ENCODE data around the gene RALBP1.
"Not testable (repeated sequence)": the region's sequence is repeated elsewhere in the genome, so short reads cannot be mapped to it uniquely, and the experiment has no call there.

Gene RALBP1

GRCh38 chr18:9455718-9456511 is 19.4 kb upstream of the RALBP1 start:
- Histone ChIP-seq H3K4me1 (ENCODE audit: insufficient read depth, low read length) (no peaks in the 10 kb centered on the region), H3K9me3 (ENCODE audit: insufficient read depth, low read depth, low read length) (no peaks in the 10 kb centered on the region; the same call in 1 of the 2 replicates), H3K27me3 (ENCODE audit: insufficient read depth, low read length) (no peaks in the 10 kb centered on the region), H3K36me3 (ENCODE audit: insufficient read depth, low read depth, low read length) (no peaks in the 10 kb centered on the region), H3K9ac (ENCODE audit: low read depth, low read length) (no peak overlapping the region), H3K27ac (ENCODE audit: low read length) (no peak overlapping the region), H3K4me3 (ENCODE audit: low read length) (no peak overlapping the region)

DNA sequence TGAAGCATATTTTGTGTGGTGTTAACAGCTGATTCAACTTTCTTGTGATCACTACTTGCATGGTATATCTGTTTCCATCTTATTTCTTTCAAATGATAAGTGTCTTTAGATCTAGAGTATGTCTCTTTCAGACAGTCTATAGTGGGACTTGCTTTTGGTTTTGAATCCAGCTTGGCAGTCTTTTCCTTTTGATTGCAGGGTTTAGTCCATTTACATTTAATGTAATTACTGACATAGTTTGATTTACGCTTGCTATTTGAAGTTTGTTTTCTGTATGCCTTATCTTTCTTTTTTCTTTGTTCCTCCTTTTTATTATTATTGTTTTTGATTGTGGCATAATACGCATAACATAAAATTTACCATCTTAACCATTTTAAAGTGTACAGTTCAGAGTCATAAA is 9.2 kb upstream of the RALBP1 start:
- Histone ChIP-seq H3K27ac (ENCODE audit: low read length) (no peak overlapping the region), H3K9me3 (ENCODE audit: insufficient read depth, low read depth, low read length) (peaks cover 16% of the 10 kb centered on the region; the same call in 1 of the 2 replicates), H3K9ac (ENCODE audit: low read depth, low read length) (no peak overlapping the region), H3K27me3 (ENCODE audit: insufficient read depth, low read length) (no peaks in the 10 kb centered on the region), H3K36me3 (ENCODE audit: insufficient read depth, low read depth, low read length) (no peaks in the 10 kb centered on the region), H3K4me3 (ENCODE audit: low read length) (no peak overlapping the region), H3K4me1 (ENCODE audit: insufficient read depth, low read length) (no peaks in the 10 kb centered on the region)

DNA sequence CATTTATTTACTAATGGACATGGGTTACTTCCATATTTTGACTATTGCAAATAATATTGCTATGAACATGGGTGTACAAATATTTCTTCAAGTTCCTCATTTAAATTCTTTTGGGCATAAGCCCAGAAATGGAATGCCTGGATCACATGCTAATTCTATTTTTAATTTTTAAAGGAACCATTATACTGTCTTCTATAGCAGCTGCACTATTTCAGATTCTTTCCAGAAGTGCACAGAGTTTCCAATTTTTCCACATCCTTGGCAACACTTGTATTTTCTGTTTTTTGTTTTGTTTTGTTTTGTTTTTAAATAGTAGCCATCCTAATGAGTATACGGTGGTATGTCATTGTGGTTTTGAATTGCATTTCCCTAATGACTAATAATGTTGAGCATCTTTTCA is 8.5 kb upstream of the RALBP1 start:
- no peak overlapping the region for H3K27ac ChIP-seq (ENCODE audit: low read length)
- no peaks in the 10 kb centered on the region for H3K27me3 ChIP-seq (ENCODE audit: insufficient read depth, low read length)
- H3K9ac ChIP-seq (ENCODE audit: low read depth, low read length): no peak overlapping the region
- peaks cover 16% of the 10 kb centered on the region; the same call in 1 of the 2 replicates for H3K9me3 ChIP-seq (ENCODE audit: insufficient read depth, low read depth, low read length)
- no peaks in the 10 kb centered on the region for H3K36me3 ChIP-seq (ENCODE audit: insufficient read depth, low read depth, low read length)
- no peaks in the 10 kb centered on the region for H3K4me1 ChIP-seq (ENCODE audit: insufficient read depth, low read length)
- H3K4me3 ChIP-seq (ENCODE audit: low read length): no peak overlapping the region

DNA sequence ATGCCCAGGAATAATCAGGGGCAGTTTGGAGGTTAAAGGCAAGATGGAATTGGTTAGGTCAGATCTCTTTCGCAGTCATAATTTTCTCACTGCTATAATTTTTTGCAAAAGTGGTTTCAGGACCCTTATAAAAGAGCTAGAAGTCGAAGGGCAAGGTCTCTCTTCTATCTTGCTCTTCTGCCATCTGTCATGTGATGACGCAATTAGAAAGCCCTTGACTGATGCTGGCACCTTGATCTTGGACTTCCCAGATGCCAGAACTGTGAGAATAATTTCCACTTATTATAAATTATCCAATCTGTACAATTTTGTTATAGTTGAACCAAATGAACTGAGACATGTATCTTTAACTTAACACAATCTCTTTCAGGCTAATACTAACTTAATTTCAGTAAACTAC is 6.3 kb upstream of the RALBP1 start:
- Histone ChIP-seq H3K36me3 (ENCODE audit: insufficient read depth, low read depth, low read length) (no peaks in the 10 kb centered on the region), H3K4me1 (ENCODE audit: insufficient read depth, low read length) (peaks cover 1% of the 10 kb centered on the region), H3K4me3 (ENCODE audit: low read length) (no peak overlapping the region), H3K9ac (ENCODE audit: low read depth, low read length) (no peak overlapping the region), H3K9me3 (ENCODE audit: insufficient read depth, low read depth, low read length) (peaks cover 16% of the 10 kb centered on the region; the same call in 1 of the 2 replicates), H3K27ac (ENCODE audit: low read length) (no peak overlapping the region), H3K27me3 (ENCODE audit: insufficient read depth, low read length) (no peaks in the 10 kb centered on the region)

GRCh38 chr18:9469685-9470084 is 5.6 kb upstream of the RALBP1 start:
- Histone ChIP-seq H3K27ac (ENCODE audit: low read length) (no peak overlapping the region), H3K9me3 (ENCODE audit: insufficient read depth, low read depth, low read length) (peaks cover 16% of the 10 kb centered on the region; the same call in 1 of the 2 replicates), H3K4me1 (ENCODE audit: insufficient read depth, low read length) (peaks cover 7% of the 10 kb centered on the region), H3K9ac (ENCODE audit: low read depth, low read length) (no peak overlapping the region), H3K36me3 (ENCODE audit: insufficient read depth, low read depth, low read length) (no peaks in the 10 kb centered on the region), H3K27me3 (ENCODE audit: insufficient read depth, low read length) (no peaks in the 10 kb centered on the region), H3K4me3 (ENCODE audit: low read length) (no peak overlapping the region)

DNA sequence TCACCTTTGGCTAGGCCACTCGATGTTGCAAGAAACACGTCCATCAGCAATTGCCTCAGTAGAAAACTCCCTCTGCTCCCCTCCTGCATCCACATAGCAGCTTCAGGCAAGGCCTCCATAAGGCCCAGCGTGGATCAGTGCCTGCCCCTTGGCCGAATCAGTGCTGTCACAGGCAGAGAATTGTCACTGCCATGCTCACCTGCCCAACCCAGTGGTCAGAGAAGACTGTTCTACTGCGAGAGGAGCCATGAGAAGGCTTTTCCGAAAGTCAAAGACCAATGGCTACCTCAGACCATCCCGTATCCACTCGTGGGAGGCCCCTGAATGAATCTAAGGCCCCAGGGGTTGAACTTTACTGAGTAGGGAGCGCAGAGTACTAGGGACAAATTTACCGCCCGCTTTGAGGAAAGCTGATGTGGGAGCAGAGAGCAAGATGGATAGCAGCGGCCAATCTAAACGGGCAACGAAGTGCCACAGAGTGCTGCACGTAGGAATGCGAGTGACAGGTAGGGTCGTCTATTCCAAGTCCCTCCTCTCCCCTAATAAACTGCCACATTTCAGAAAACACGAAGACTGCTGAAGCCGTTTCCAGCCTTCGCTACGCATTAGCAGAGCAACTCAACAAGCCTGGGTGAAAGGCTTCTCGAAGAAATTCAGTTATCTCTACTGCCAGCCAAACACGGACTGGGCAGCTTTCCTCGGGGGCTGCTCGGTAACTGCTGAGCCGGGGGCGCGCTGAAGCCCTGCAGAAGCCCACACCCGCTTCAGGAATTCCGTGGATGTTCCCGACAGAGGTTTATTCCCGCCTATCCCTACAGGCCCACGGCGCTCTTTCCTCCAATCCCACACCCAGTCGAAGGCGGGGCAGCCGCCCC is 968 bp upstream of the RALBP1 start:
- Histone ChIP-seq H3K9me3 (ENCODE audit: insufficient read depth, low read depth, low read length) (no peaks in the 10 kb centered on the region), H3K27ac (ENCODE audit: low read length) (peak overlapping the region; percentile 86), H3K9ac (ENCODE audit: low read depth, low read length) (peak overlapping the region; percentile 90)

DNA sequence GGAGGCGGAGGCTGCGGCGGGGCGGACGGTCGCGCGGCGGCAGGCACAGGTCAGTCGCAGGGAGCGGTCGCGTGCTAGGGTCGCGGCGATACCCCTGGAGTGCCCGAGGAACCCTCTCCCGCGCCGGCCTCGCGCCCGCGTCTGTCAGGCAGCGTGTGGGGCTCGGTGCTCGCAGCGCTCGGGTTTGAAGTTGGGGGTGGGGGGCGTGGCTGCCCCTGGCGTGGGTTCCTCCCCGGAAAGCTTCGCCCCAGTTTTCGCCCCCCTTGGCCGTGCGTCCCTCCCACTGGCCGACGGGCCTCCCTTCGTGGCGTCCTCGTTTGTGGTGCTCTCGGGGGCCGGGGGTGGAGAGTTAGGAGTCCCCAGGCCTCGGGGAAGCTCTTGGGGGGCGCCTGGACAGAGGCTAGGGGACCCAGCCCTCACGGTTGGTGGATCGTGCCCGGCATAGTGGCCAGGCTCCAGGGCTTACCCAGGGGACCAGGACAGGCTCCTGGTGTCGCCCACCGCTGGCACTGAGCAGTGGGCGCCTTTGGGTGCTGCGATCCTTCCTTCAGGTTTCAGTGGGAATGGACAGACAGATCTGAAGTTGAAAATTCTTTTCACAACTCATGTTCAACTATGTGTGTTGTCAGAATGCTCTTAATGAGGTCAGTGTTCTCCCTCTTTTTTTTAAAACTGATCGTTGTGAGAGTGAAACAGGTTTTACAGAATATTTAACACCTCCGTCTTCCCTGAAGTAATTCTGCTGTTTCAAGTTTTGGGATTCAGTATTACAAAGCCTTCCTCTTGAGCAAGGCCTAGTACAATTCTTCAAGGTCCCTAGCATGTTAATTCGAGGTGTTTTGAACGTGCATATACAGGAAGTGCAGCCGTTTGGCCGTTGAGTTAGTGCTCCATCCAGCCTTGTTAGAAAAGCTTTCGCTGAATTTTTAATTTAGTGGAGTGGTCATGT is 604 bp downstream of the RALBP1 start:
- peak overlapping the region; percentile 86 for H3K4me3 ChIP-seq (ENCODE audit: low read length)
- H3K27me3 ChIP-seq (ENCODE audit: insufficient read depth, low read length): no peaks in the 10 kb centered on the region
- H3K36me3 ChIP-seq (ENCODE audit: insufficient read depth, low read depth, low read length): peaks cover 5% of the 10 kb centered on the region
- H3K27ac ChIP-seq (ENCODE audit: low read length): no peak overlapping the region
- peaks cover 7% of the 10 kb centered on the region for H3K4me1 ChIP-seq (ENCODE audit: insufficient read depth, low read length)
- peak overlapping the region; percentile 86 for H3K9ac ChIP-seq (ENCODE audit: low read depth, low read length)
- H3K9me3 ChIP-seq (ENCODE audit: insufficient read depth, low read depth, low read length): no peaks in the 10 kb centered on the region

More for the DNA sequence above, 968 bp upstream of the RALBP1 start:
- no peaks in the 10 kb centered on the region for H3K36me3 ChIP-seq (ENCODE audit: insufficient read depth, low read depth, low read length)
- H3K27me3 ChIP-seq (ENCODE audit: insufficient read depth, low read length): no peaks in the 10 kb centered on the region
- peak overlapping the region; percentile 86 for H3K4me3 ChIP-seq (ENCODE audit: low read length)
- H3K4me1 ChIP-seq (ENCODE audit: insufficient read depth, low read length): peaks cover 7% of the 10 kb centered on the region

DNA sequence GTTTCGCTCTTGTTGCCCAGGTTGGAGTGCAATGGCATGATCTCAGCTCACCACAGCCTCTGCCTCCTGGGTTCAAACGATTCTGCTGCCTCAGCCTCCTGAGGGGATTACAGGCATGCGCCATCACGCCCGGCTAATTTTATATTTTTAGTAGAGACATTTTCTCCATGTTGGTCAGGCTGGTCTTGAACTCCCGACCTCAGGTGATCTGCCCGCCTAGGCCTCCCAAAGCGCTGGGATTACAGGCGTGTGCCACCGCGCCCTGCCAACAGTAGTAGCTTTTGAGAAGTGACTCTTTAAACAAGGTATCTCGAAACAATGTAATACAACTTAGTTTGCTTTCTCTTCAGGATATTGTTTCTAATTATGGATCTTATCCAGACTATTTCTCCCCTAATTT is 1.6 kb downstream of the RALBP1 start:
- H3K4me1 ChIP-seq (ENCODE audit: insufficient read depth, low read length); H3K27ac ChIP-seq (ENCODE audit: low read length); H3K9me3 ChIP-seq (ENCODE audit: insufficient read depth, low read depth, low read length); H3K9ac ChIP-seq (ENCODE audit: low read depth, low read length); H3K27me3 ChIP-seq (ENCODE audit: insufficient read depth, low read length); H3K36me3 ChIP-seq (ENCODE audit: insufficient read depth, low read depth, low read length): not testable (repeated sequence)
- H3K4me3 ChIP-seq (ENCODE audit: low read length): peak overlapping the region; percentile 86; the same call in 1 of the 2 replicates

- no peaks in the 10 kb centered on the region for H3K9me3 ChIP-seq (ENCODE audit: insufficient read depth, low read depth, low read length)
- H3K36me3 ChIP-seq (ENCODE audit: insufficient read depth, low read depth, low read length): peaks cover 5% of the 10 kb centered on the region
- H3K4me3 ChIP-seq (ENCODE audit: low read length): no peak overlapping the region
- H3K4me1 ChIP-seq (ENCODE audit: insufficient read depth, low read length): peaks cover 7% of the 10 kb centered on the region
- no peak overlapping the region for H3K27ac ChIP-seq (ENCODE audit: low read length)
- no peaks in the 10 kb centered on the region for H3K27me3 ChIP-seq (ENCODE audit: insufficient read depth, low read length)
- H3K9ac ChIP-seq (ENCODE audit: low read depth, low read length): no peak overlapping the region
Observed at GRCh38 chr18:9477509-9477908, 2.2 kb downstream of the RALBP1 start.

DNA sequence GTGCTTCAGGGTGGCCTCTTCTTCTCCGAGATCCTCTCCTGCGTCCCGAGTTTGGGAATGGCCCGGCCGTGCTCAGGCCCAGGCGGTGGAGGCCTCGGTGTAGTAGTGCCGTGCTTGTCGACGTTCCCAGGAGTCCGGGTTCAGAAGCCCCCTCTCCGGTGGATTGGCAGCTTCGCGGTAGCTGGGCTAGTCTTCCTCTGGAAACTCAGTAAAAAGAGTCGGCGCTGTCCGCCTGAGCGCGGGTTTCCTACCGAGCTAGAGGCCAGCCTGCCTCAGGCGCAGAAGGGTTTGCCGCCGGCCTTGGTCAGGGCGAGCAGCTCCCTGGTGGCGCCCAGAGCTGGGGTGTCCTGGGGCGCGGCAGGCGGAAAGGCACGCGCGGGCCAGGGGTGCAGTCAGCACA is 3.2 kb downstream of the RALBP1 start:
- Histone ChIP-seq H3K27me3 (ENCODE audit: insufficient read depth, low read length) (no peaks in the 10 kb centered on the region), H3K4me3 (ENCODE audit: low read length) (no peak overlapping the region), H3K27ac (ENCODE audit: low read length) (no peak overlapping the region), H3K36me3 (ENCODE audit: insufficient read depth, low read depth, low read length) (peaks cover 5% of the 10 kb centered on the region), H3K9ac (ENCODE audit: low read depth, low read length) (no peak overlapping the region), H3K9me3 (ENCODE audit: insufficient read depth, low read depth, low read length) (no peaks in the 10 kb centered on the region), H3K4me1 (ENCODE audit: insufficient read depth, low read length) (peaks cover 7% of the 10 kb centered on the region)

- Histone ChIP-seq H3K9ac (ENCODE audit: low read depth, low read length) (no peak overlapping the region), H3K27me3 (ENCODE audit: insufficient read depth, low read length) (no peaks in the 10 kb centered on the region), H3K36me3 (ENCODE audit: insufficient read depth, low read depth, low read length) (peaks cover 5% of the 10 kb centered on the region), H3K4me3 (ENCODE audit: low read length) (no peak overlapping the region), H3K9me3 (ENCODE audit: insufficient read depth, low read depth, low read length) (no peaks in the 10 kb centered on the region), H3K4me1 (ENCODE audit: insufficient read depth, low read length) (no peaks in the 10 kb centered on the region), H3K27ac (ENCODE audit: low read length) (no peak overlapping the region)
Observed at GRCh38 chr18:9482790-9483189, 7.5 kb downstream of the RALBP1 start.
